ENCODE measurements around the gene GABBR2.

The GABBR2 gene

DNA sequence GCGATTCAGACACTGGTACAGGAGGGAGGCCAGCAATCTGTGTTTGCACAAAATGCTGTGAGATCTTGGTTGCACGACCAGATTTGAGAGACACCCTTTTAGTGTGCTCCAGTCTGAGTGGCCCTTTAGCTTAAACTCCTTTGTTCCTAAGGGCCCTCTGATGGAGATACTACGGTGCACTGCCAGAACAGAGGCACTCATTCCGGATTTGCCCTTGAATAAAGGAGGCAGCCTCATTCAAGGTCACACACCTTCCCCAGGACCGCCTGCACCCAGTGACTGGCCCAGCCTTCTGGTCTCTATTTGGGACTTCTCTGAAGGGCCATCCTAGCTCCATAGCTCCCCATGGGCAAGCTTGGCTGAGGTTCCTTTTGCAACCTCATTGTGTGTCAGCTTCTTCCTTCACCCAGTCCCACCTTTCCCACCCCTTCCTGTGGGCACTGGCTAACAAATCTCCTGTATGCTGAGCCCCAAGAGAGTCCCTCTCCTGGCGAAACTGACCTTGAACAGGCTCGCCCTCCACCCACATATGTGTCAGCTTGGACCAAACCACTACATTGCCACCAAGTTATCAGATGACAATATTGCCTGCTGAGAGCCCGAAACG lies 191.7 kb downstream of the GABBR2 start:
- no peak overlapping the region for H3K4me3 ChIP-seq (ENCODE audit: low read length)
- no peaks in the 10 kb centered on the region for H4K20me1 ChIP-seq (ENCODE audit: insufficient read depth, low read length)

DNA sequence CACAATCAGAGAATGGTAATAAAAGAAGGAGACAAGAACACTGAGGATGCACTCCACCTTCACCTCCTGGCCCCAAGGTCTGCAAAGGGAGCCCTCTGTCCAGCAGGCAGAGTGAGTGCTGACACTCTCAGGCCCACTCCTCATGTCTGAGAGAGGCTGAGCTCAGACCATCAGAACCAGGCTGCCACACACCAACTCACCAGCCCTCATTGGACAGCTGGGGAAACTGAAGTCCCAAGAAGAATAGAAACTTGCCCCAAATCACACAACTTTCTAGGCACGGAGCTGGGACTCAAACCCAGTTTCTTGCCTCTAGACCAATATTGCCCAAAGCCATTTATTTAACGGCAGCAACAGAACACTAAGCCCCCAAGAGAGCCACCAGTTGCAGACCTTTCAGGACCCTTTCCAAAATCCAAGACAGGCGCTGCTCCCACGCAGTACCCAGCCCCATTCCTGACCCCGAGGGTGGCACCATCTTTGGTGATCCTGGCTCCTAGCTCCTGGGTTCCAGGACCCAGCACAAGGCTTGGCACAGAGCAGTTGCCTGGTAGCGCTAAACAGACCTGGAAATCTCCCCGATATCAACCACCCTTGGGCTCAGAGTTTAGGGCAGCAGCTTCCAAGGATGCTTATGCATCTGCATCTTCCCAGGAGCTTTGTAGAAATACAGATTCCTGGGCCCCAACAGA lies 192.4 kb downstream of the GABBR2 start:
- Histone ChIP-seq H3K27me3 (replicated peaks; ENCODE audit: insufficient read depth, low read length) (no peaks in the 10 kb centered on the region), H3K9me3 (replicated peaks; ENCODE audit: insufficient read depth, low read length) (no peaks in the 10 kb centered on the region), H3K9ac (ENCODE audit: low read length) (no peak overlapping the region), H3K4me3 (ENCODE audit: low read length) (no peak overlapping the region), H3K4me2 (ENCODE audit: low read depth, low read length) (no peak overlapping the region), H3K36me3 (replicated peaks; ENCODE audit: insufficient read depth, low read length) (no peaks in the 10 kb centered on the region), H2AFZ (ENCODE audit: low read length) (no peak overlapping the region), H3K9me2 (replicated peaks; ENCODE audit: insufficient read depth, low read length) (no peaks in the 10 kb centered on the region), H4K20me1 (ENCODE audit: insufficient read depth, low read length) (no peaks in the 10 kb centered on the region), H3F3A (ENCODE audit: insufficient read depth, low read length) (no peaks in the 10 kb centered on the region), H3K79me2 (ENCODE audit: low read length) (no peaks in the 10 kb centered on the region), H3K4me1 (ENCODE audit: low read length) (no peaks in the 10 kb centered on the region), H3K27ac (ENCODE audit: low read length) (no peak overlapping the region)
- no peak for DNase-seq
- TF ChIP-seq EZH2phosphoT487 (IDR thresholded peaks at IDR 0.05; ENCODE audit: low read length) = no peak
- TF ChIP-seq EZH2 (optimal IDR thresholded peaks at IDR 0.05; ENCODE audit: low read depth, low read length) = no peak
- no peak for TF ChIP-seq CTCF (IDR thresholded peaks at IDR 0.05; ENCODE audit: low read length)

More for the DNA sequence above, 191.7 kb downstream of the GABBR2 start:
- Histone ChIP-seq H3K4me2 (ENCODE audit: low read depth, low read length) (no peak overlapping the region), H3K9me3 (replicated peaks; ENCODE audit: insufficient read depth, low read length) (no peaks in the 10 kb centered on the region), H3K27ac (ENCODE audit: low read length) (no peak overlapping the region), H2AFZ (ENCODE audit: low read length) (no peak overlapping the region), H3K79me2 (ENCODE audit: low read length) (no peaks in the 10 kb centered on the region), H3K9me2 (replicated peaks; ENCODE audit: insufficient read depth, low read length) (no peaks in the 10 kb centered on the region), H3F3A (ENCODE audit: insufficient read depth, low read length) (no peaks in the 10 kb centered on the region), H3K27me3 (replicated peaks; ENCODE audit: insufficient read depth, low read length) (no peaks in the 10 kb centered on the region), H3K36me3 (replicated peaks; ENCODE audit: insufficient read depth, low read length) (no peaks in the 10 kb centered on the region), H3K9ac (ENCODE audit: low read length) (no peak overlapping the region), H3K4me1 (ENCODE audit: low read length) (no peaks in the 10 kb centered on the region)
- no peak for TF ChIP-seq EZH2phosphoT487 (IDR thresholded peaks at IDR 0.05; ENCODE audit: low read length)
- TF ChIP-seq EZH2 (optimal IDR thresholded peaks at IDR 0.05; ENCODE audit: low read depth, low read length) = no peak
- no peak for TF ChIP-seq CTCF (IDR thresholded peaks at IDR 0.05; ENCODE audit: low read length)
- no peak for DNase-seq

DNA sequence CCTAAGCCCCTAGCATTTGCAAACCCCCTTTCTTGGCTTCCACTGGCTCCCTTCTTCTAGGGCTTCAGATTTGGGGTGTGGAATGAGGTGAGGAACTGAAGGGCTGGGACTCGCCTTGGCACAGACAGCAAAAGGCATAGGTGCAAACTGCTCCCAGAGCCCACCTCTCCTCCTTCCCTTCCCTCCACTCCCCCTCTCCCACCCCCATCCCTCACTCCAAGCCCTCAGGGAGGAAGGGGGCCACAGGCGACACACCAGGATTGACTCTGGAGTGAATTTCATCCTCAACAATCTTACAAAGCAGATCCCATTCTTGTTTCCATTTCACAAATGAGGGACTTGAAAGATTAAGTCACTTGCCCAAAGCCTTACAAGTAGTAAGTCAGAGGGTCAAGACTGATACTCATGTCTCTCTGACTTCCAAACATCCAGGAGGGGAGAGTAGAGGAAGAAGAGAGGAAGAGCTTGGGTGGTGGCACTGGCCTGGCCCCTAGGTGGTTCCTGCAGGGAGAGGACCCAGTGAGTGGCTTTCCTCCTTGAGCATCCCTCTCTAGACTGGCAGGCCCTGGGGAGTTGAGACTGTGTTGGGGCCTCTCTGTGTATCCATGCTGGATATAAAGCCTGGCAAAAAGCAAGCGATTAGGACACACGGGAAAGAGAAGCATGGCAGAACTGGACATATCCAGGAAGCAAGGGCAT lies 193.1 kb downstream of the GABBR2 start:
- no peak for DNase-seq
- Histone ChIP-seq H2AFZ (ENCODE audit: low read length) (no peak overlapping the region), H3K79me2 (ENCODE audit: low read length) (no peaks in the 10 kb centered on the region), H3F3A (ENCODE audit: insufficient read depth, low read length) (no peaks in the 10 kb centered on the region), H3K36me3 (replicated peaks; ENCODE audit: insufficient read depth, low read length) (no peaks in the 10 kb centered on the region), H3K9me2 (replicated peaks; ENCODE audit: insufficient read depth, low read length) (no peaks in the 10 kb centered on the region), H3K4me1 (ENCODE audit: low read length) (no peaks in the 10 kb centered on the region), H3K4me3 (ENCODE audit: low read length) (no peak overlapping the region), H3K9me3 (replicated peaks; ENCODE audit: insufficient read depth, low read length) (no peaks in the 10 kb centered on the region), H3K9ac (ENCODE audit: low read length) (no peak overlapping the region), H3K27ac (ENCODE audit: low read length) (no peak overlapping the region), H3K27me3 (replicated peaks; ENCODE audit: insufficient read depth, low read length) (no peaks in the 10 kb centered on the region), H3K4me2 (ENCODE audit: low read depth, low read length) (no peak overlapping the region), H4K20me1 (ENCODE audit: insufficient read depth, low read length) (no peaks in the 10 kb centered on the region)
- no peak for TF ChIP-seq EZH2 (optimal IDR thresholded peaks at IDR 0.05; ENCODE audit: low read depth, low read length)
- no peak for TF ChIP-seq EZH2phosphoT487 (IDR thresholded peaks at IDR 0.05; ENCODE audit: low read length)
- no peak for TF ChIP-seq CTCF (IDR thresholded peaks at IDR 0.05; ENCODE audit: low read length)

Measured in MM.1S (cell line).